MM.1S (cell line): ENCODE results near the gene TIPRL.

ENCODE experiments used
- DNase-seq: peaks from one replicate; pipeline ENCODE4 v3.0.0-alpha.2; 2015
- H2AFZ ChIP-seq: fragments of 300-600 bp; sonication (generic); 2 replicates; pipeline ENCODE4 v1.6.0; 2016; ENCODE audit warnings: antibody characterized with exemption, low read length
- H3F3A ChIP-seq: fragments of 300-600 bp; sonication (generic); 2 replicates; pipeline ENCODE4 v1.6.1; 2016; ENCODE audit warnings: mild to moderate bottlenecking, antibody characterized with exemption, low read length, moderate library complexity, mixed read lengths; ENCODE audit not compliant: insufficient read depth
- H3K27ac ChIP-seq: fragments of 300-600 bp; sonication (generic); 2 replicates; pipeline ENCODE4 v1.5.1; 2016; ENCODE audit warnings: mild to moderate bottlenecking, low read length
- H3K27me3 ChIP-seq: fragments of 300-600 bp; sonication (generic); replicated peaks from 2 replicates; pipeline ENCODE4 v1.6.0; 2016; ENCODE audit warnings: low read length; ENCODE audit not compliant: insufficient read depth
- H3K36me3 ChIP-seq: fragments of 300-600 bp; sonication (generic); replicated peaks from 2 replicates; pipeline ENCODE4 v1.6.1; 2016; ENCODE audit warnings: mild to moderate bottlenecking, low read length, mixed read lengths; ENCODE audit not compliant: insufficient read depth
- H3K4me1 ChIP-seq: fragments of 300-600 bp; sonication (generic); 2 replicates; pipeline ENCODE4 v1.6.1; 2016; ENCODE audit warnings: low read length, mixed read lengths
- H3K4me2 ChIP-seq: fragments of 300-600 bp; sonication (generic); 2 replicates; pipeline ENCODE4 v1.6.0; 2016; ENCODE audit warnings: low read depth, low read length
- H3K4me3 ChIP-seq: fragments of 300-600 bp; sonication (generic); 2 replicates; pipeline ENCODE4 v1.5.1; 2016; ENCODE audit warnings: low read length, mixed read lengths
- H3K79me2 ChIP-seq: fragments of 300-600 bp; sonication (generic); 2 replicates; pipeline ENCODE4 v1.6.1; 2016; ENCODE audit warnings: mixed run types, low read length, mixed read lengths
- H3K9ac ChIP-seq: fragments of 300-600 bp; sonication (generic); 2 replicates; pipeline ENCODE4 v1.6.1; 2016; ENCODE audit warnings: low read length, mixed read lengths
- H3K9me2 ChIP-seq: fragments of 300-600 bp; sonication (generic); replicated peaks from 2 replicates; pipeline ENCODE4 v1.6.1; 2016; ENCODE audit warnings: mild to moderate bottlenecking, low read length, mixed read lengths; ENCODE audit not compliant: insufficient read depth
- H3K9me3 ChIP-seq: fragments of 300-600 bp; sonication (generic); replicated peaks from 2 replicates; pipeline ENCODE4 v1.6.1; 2016; ENCODE audit warnings: mild to moderate bottlenecking, low read length, mixed read lengths; ENCODE audit not compliant: insufficient read depth
- H4K20me1 ChIP-seq: fragments of 300-600 bp; sonication (generic); 2 replicates; pipeline ENCODE4 v1.6.1; 2016; ENCODE audit warnings: mild to moderate bottlenecking, low read length, moderate library complexity, mixed read lengths; ENCODE audit not compliant: insufficient read depth
- CTCF ChIP-seq: fragments of 300-600 bp; sonication (generic); IDR thresholded peaks from 2 replicates; pipeline ENCODE4 v1.5.1; 2016; ENCODE audit warnings: antibody characterized with exemption, low read length, mixed read lengths
- EZH2 ChIP-seq: fragments of 300-600 bp; sonication (generic); optimal IDR thresholded peaks from 2 replicates; pipeline ENCODE3; 2017; ENCODE audit warnings: low read depth, mild to moderate bottlenecking, antibody characterized with exemption, low read length, mixed read lengths
- EZH2phosphoT487 ChIP-seq: fragments of 300-600 bp; sonication (generic); IDR thresholded peaks from 2 replicates; pipeline ENCODE4 v1.6.1; 2018; ENCODE audit warnings: antibody characterized with exemption, low read length

Gene TIPRL

GRCh38 chr1:168227620-168228019 is 48.9 kb downstream of the TIPRL start:
- H3K79me2 ChIP-seq: peaks cover 67% of the 10 kb centered on the region
- peaks cover 30% of the 10 kb centered on the region for H3K4me1 ChIP-seq
- H3K9ac ChIP-seq: no peak overlapping the region
- peaks cover 6% of the 10 kb centered on the region for H4K20me1 ChIP-seq
- no peak overlapping the region for H2AFZ ChIP-seq
- H3K36me3 ChIP-seq: 0 out of 2 replicates have a peak, but pooled peaks cover 4% of the 10 kb centered on the region
- DNase-seq: peak; percentile 4
- H3K27me3 ChIP-seq: no peaks in the 10 kb centered on the region
- H3K9me2 ChIP-seq: no peaks in the 10 kb centered on the region
- H3K9me3 ChIP-seq: no peaks in the 10 kb centered on the region
- peak overlapping the region; percentile 85 for H3K4me2 ChIP-seq
- peak overlapping the region; percentile 88 for H3K4me3 ChIP-seq
- no peak for TF ChIP-seq EZH2
- H3F3A ChIP-seq: peaks cover 9% of the 10 kb centered on the region; the same call in 1 of the 2 replicates
- H3K27ac ChIP-seq: no peak overlapping the region

GRCh38 chr1:168229893-168230292 is 51.1 kb downstream of the TIPRL start:
- Histone ChIP-seq H3K4me3 (no peak overlapping the region), H3F3A (peaks cover 12% of the 10 kb centered on the region; the same call in 1 of the 2 replicates), H3K36me3 (peaks cover 4% of the 10 kb centered on the region; the same call in 1 of the 2 replicates), H3K9ac (no peak overlapping the region), H3K9me2 (no peaks in the 10 kb centered on the region), H3K9me3 (no peaks in the 10 kb centered on the region), H3K27me3 (no peaks in the 10 kb centered on the region), H3K4me1 (peaks cover 21% of the 10 kb centered on the region), H3K79me2 (peaks cover 76% of the 10 kb centered on the region), H4K20me1 (peaks cover 6% of the 10 kb centered on the region), H3K27ac (no peak overlapping the region), H3K4me2 (no peak overlapping the region), H2AFZ (no peak overlapping the region)
- TF ChIP-seq EZH2phosphoT487: no peak
- no peak for TF ChIP-seq CTCF
- no peak for TF ChIP-seq EZH2
- no peak for DNase-seq

- Histone ChIP-seq H3K4me2 (no peak overlapping the region), H3K4me3 (no peak overlapping the region), H3K4me1 (peaks cover 16% of the 10 kb centered on the region), H3K79me2 (peaks cover 80% of the 10 kb centered on the region), H3K9ac (no peak overlapping the region), H2AFZ (no peak overlapping the region), H3K27ac (no peak overlapping the region), H3K9me2 (no peaks in the 10 kb centered on the region), H3K36me3 (peaks cover 4% of the 10 kb centered on the region; the same call in 1 of the 2 replicates), H3F3A (peaks cover 12% of the 10 kb centered on the region; the same call in 1 of the 2 replicates), H3K9me3 (no peaks in the 10 kb centered on the region), H3K27me3 (no peaks in the 10 kb centered on the region), H4K20me1 (peaks cover 6% of the 10 kb centered on the region)
- no peak for TF ChIP-seq EZH2
- no peak for DNase-seq
Measured at GRCh38 chr1:168230709-168231108, 51.9 kb downstream of the TIPRL start.

GRCh38 chr1:168234846-168235547 is 56.2 kb downstream of the TIPRL start:
- Histone ChIP-seq H3K9ac (no peak overlapping the region), H3K27me3 (no peaks in the 10 kb centered on the region), H3K36me3 (peaks cover 12% of the 10 kb centered on the region), H3K27ac (no peak overlapping the region), H3K9me2 (no peaks in the 10 kb centered on the region), H3K9me3 (no peaks in the 10 kb centered on the region), H3K4me3 (no peak overlapping the region), H2AFZ (no peak overlapping the region), H3K4me2 (no peak overlapping the region), H3K4me1 (0 out of 2 replicates have a peak, but pooled peaks cover 5% of the 10 kb centered on the region), H3K79me2 (peaks cover 57% of the 10 kb centered on the region), H3F3A (0 out of 2 replicates have a peak, but pooled peaks cover 2% of the 10 kb centered on the region), H4K20me1 (no peaks in the 10 kb centered on the region)
- TF ChIP-seq EZH2: no peak
- TF ChIP-seq CTCF: peak; percentile 97
- peak; percentile 81 for DNase-seq
